HG03280 (cell line): ENCODE data around the gene TENM4.
"Not testable (repeated sequence)": the region's sequence is repeated elsewhere in the genome, so short reads cannot be mapped to it uniquely, and the experiment has no call there.

Experiments
- ATAC-seq: cut with Tn5 transposase; IDR thresholded peaks from one replicate; pipeline ENCODE4 v1.9.1; 2021; ENCODE audit warnings: mild to moderate bottlenecking, moderate library complexity; ENCODE audit not compliant: unreplicated experiment

Gene TENM4

DNA sequence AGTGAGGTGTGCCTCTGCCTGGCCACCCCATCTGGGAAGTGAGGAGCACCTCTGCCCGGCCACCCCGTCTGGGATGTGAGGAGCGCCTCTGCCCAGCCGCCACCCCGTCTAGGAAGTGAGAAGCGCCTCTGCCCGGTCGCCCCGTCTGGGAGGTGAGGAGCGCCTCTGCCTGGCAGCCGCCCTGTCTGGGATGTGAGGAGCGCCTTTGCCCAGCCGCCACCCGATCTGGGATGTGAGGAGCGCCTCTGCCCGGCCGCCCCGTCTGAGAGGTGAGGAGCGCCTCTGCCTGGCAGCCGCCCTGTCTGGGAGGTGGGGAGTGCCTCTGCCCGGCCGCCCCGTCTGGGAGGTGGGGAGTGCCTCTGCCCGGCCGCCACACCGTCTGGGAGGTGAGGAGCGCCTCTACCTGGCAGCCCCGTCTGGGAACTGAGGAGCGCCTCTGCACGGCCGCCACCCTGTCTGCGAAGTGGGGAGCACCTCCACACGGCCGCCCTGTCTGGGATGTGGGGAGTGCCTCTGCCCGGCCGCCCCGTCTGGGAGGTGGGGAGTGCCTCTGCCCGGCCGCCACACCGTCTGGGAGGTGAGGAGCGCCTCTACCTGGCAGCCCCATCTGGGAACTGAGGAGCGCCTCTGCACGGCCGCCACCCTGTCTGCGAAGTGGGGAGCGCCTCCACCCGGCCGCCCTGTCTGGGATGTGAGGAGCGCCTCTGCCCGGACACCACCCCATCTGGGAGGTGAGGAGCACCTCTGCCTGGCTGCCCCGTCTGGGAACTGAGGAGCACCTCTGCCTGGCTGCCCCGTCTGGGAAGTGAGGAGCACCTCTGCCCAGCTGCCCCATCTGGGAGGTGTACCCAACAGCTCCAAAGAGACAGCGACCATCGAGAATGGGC, 561.5 kb downstream of the TENM4 start:
- not testable (repeated sequence) for ATAC-seq

DNA sequence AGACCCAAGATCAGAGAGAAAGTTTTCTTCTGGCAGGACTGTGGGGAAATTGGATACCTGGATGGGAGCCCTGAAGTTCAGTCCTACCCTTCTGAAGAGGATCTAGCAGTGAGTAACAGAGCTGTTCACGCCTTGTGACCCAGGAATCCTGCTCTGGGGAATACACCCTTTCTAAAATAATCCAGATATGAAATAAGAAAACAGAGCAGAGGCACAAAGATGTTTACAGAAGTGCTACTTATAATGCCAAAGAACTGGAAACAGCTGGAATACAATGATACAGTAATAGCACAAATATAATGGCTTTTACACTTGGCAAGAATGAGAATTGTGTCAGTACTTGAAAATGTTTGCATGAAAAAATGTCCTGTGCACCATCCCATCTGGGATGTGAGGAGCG, 562.2 kb downstream of the TENM4 start:
- no peak for ATAC-seq

DNA sequence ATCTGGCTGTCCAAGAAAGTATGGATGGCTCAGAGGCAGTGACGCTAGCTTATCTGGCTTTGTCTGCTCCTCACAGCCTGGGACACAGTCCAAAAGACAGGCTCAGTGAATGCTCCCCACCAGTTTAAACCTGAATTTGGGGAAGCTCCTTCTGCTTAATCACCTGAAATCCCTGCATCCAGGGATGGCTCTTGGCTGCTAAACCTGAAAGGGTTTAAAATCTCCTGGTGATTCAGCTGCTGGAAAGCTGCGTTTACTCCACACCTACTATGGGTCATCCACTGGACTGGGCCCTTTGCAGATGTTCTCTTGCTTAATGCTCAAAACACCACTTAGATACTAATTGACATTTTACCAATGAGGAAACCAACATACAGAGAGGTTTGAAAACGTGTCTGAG, 564.2 kb downstream of the TENM4 start:
- no peak for ATAC-seq

DNA sequence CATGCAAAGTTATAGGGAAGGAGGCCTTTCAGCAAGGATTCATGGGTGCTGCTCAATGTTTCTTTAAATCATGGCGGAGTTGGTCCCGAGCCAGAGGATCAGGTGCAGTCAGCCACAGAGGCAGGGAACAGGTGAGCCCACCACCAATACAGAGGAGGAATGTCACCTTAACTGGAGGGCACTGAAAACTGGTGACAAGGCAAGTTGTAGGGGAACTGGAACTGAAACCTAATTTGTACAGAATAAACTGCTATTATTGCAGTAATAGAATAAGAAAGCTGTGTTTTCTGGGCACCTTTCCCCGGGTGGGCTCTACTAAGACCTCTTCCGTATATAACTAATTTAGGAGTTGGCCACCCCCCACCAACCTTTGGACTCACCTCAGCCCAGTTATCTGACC, 570.2 kb downstream of the TENM4 start:
- no peak for ATAC-seq

DNA sequence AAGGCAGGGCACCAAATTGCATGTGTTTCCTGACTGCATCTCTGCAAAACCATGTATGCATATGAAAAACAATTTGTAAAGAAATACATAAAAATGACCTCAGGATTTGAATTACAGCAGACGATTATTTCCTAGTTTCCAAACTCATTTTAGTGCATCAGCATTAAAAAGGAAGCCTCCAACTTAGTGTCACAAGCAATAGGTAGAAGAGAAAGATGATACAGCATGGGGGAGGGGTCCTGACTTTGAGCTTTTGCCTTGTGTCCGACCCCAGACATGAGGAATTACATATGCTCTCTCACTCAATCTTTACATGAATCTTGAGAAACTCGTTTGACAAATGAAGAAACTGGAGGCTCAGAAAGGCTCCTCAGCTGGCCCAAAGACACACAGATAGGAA, 571.5 kb downstream of the TENM4 start:
- ATAC-seq = no peak

DNA sequence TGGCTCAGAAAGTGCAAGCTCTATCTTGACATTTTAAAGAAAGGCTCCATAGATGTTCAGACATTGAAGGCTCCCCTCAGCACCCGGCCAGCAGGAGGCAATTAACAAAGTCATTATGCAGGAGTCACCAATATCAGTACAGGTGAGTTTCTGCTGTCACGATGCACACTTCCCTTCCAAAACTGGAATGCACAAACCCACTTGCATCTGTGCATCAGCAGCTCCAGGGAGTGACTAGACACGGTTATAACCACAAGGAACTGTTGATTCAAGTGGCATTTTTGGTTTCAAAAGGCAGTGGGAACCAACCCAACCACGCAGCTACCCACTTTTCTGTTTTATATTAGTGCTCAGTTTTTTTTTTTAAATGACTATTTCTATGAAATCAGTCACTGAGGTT, 572.3 kb downstream of the TENM4 start:
- ATAC-seq = no peak

DNA sequence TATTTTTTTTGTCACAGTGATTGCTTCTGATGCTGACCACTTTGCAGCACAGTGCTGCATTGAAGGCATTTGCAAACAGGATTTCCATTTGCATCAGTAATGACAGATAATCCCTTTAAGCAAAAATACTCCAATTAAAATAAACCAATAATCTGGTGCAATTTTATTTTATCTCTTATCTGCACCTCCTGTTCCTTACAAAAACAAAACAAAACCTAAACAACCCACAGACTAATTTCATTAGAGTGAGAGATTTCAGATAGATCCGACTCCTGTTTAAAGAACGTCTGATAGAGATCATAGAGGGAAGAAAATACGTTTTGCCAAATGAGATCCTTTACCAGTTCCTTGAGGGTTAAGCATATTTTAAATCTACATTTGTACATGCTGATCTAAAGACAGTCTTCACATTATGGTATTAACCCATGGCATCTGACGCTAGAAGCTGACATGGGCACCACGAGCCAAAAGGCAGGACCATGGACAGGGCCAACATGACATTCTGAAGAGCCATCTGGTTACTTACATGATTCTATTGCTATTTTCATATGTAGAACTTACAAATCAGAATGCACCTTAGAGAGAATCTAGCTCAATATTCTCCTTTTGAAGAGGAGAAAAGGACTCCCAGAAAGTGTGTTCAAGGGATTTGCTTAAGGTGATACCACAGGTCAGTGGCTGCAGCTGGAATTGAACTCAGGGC, 580.0 kb downstream of the TENM4 start:
- no peak for ATAC-seq

DNA sequence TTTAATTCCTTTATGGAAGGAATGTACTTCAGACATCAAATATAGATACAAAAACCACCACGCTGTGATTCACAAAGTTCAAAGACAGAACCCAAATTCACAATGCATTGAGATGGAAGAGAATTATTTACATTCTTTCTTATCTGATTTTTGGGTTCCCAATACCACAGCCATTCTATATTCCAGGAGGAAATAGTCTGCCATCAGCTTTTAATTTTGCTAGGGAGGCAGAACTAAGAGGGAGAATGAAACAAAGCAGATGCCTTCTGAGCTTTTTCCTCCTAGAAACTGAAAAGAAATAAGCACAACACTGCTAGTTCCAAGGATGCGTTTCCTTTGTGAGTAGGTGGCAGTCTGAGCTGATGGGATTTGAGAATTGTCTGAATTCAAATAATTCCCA, 583.1 kb downstream of the TENM4 start:
- ATAC-seq = no peak

DNA sequence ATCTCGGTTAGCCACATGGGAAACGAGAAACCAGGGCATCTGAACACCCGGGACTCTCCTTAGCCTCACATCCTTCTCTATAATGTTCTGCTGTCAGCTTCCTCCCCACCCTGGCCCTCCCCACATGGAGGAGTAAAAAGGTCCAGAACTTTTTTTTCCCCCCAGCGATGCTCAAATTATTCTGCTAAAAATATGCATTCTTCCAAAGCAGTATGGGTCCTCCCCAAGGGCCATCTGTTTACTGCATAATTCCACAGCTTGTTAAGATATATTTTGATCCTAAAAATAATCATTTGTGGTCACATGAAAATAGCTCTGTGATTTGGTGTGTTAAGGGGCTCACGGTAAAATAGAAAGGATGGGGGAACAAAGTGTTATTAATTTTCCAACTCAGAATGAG, 584.6 kb downstream of the TENM4 start:
- ATAC-seq = no peak

DNA sequence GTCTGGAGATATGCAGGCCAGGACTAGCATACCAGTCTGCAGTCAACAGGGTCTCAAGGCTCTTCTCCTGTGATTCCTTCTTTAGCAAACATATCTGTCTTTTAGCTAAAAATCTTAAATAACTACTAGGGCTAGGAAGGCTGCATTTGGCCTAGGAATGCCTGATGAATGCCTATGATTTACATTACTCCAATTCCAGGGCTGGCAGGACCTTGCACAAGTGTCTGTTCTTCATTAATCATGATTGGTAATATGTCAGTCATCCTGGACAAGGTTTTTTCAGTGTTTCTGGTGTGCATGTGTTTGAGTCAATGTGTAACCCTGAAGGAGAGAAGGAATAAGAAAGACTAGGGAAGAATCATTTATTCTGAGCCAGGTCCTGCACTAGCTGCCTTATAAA, 585.7 kb downstream of the TENM4 start:
- ATAC-seq = no peak

DNA sequence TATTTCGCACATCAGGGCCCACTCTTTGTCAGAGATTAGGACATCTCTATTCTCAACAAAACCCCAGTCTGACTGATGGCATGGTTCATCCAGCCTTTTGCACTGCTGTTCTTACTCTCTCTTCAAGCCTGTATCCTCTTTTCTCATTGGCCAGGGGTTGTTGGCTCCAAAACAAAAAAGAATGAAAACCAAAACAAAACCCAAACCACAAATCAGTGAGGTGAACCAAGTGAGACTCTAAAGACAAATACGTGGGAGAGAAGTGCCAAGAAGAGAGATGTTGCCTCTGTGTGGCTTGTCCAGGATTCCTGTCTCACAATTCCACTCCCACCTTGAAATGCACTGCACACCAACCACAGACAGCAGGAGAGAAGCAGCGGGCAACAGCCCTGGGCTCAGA, 587.3 kb downstream of the TENM4 start:
- ATAC-seq = no peak

DNA sequence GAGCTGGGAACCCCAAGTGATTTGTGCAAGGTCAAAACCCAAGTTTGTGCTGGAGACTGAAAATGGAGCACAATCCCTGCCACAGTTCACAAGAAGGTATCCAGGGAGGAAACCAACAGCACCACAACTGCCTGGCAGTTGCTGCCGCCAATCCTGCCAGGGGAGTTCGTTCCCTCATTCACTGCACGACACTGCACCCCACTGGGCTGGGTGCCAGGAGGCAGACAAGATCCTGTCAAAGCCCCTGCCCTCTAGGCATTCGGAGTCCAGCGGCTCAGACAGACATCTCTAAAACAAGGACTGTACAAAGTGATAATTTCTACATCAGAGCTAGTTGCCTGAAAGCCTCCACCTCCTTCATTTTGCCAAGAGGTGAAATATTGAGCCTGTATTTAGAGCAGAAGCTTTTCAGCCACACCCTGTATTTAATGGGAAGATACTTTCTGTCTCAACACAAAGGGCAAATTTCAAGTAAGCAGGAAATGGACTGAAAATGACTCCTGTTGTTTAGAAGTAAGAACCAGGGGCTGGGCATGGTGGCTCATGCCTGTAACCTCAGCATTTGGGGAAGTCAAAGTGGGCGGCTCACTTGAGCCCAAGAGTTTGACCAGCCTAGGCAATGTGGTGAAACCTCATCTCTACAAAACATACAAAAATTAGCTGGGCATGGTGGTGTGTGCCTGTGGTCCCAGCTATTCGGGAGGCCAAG, 588.8 kb downstream of the TENM4 start:
- no peak for ATAC-seq

DNA sequence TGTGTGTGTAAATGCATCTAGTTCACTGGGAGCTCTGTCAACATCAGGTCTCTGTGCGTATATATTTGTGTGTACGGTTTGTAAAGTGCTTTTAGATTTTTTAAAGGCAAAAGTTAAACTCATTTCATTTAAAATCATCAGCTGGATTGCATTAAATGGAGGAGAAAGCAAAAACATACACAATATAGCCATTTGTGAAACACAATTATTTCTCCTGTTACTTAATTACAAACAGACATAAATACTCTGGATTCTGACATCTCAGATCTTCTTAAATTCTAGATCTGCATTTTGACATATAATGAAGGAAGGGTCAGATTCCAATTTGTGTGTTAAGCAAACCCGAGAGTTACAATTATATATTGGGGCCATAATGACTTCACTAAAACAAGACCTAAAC, 590.8 kb downstream of the TENM4 start:
- no peak for ATAC-seq

DNA sequence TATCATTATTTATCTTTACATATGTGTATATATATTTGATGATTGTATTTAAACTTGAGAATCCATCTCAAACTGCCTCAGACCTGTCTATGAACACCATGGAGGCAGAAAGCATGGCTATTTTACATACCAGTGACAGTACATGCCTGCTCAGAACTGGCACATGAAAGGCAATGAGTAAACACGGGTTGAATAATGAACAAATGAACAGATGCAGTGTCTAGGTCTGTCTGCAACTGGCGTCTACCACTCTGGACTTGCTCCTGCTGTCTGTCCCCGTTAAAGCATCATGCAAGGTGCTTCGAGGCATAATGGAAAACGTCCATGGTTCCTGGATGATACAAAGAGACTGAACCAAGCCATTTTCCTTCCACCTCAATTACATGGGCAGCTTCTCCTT, 594.6 kb downstream of the TENM4 start:
- no peak for ATAC-seq

DNA sequence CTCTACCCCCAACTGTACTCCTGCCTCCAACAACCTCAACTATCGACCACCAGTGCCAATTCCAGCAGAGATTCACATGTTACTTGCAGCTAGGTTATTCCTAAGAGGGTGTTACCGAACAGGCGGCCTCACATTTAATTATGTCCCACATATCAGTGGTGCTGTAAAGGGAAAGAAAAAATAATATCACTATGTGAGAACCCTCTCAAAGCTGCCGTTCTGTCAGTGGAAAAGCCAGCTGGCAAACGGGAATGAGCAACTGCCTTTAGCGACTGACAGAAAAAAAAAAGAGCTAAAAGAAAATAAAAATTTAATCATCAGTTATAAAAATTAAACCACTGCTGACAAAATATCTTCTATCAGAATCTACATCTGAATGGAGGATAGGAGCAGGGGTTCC, 595.3 kb downstream of the TENM4 start:
- ATAC-seq = no peak

DNA sequence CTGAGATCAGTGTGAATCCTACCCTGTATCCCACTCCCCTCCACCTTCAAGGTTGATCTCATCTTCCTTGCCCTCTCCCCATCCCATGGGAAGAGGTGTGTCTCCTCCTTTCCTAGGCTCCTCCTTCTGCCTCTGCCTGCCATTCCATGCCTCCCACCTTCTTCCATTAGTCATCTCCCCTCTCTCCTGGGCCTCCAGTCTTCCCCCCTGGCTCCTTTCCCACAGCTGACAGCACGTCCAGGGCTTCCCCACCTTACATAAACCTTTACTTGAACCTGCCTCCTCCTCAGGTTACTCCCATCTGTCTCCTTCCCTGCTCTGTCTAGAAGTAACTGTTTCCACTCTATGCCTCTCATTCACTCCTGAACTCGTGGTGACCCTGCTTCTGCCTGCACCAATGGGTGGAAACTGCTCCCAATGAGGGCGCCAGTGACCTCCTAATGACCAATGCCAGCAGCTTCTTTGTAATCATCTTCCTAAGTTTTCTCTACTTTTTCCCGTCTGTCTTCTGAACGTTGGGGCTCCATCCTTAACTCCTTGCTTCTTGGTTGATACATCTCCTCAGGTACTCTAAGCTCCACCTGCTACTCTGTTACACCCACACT, 599.3 kb downstream of the TENM4 start:
- no peak for ATAC-seq

DNA sequence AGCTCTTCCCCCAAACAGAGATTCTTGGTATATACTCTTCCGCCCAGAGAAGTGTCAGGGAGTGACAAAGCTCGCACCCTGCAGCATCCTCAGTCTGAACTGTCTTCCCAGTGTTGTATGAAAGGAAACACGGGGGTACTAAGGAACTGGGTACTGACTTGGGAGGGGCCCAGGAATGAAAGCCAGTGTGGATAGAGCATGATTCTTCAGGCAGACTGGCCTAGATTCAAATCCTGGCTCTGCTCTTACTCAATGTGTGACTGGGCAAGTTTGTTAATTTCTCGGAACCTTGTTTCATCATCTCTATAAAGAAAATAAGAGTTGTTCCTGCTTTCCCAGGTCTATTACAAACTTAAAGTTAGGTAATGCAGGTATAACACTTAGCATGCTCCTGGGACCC, 600.2 kb downstream of the TENM4 start:
- ATAC-seq = no peak

DNA sequence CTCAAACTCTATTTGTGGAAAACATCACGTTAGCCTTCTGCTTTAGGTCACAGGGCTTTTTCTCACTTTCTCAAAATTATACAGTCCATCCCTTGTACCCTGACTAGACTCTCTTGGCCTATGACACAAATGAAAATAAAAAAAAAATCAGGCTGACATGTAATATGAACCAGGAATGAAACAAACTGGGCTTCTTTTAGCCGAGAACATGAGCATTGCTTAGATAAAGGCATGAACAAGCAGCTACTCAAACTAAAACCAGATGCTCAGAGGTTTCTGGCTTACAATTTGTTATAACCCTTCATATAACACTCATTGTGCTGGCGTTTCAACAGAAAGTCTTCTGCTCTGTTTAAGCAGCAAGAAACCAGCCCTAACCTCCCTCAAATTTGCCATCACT, 600.6 kb downstream of the TENM4 start:
- no peak for ATAC-seq

DNA sequence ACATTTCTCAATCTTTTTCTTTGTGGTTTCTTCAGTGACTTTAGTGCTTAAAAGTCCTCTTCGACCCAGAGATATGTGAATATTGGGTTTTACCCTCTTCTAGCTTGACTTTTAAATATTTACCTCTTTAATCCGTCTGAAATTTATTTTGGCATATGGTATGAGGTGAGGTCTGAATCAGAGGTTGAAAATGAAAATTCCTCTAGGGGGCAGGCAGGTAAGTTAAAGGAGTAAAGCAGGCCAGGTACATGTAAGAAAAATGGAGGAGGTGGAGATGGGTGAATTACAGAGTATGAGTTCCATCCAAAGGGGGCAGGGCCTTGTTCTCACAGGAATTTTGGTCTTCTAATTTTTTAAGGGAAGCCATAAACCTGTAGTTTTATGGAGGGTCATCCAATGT, 602.4 kb downstream of the TENM4 start:
- ATAC-seq = no peak

DNA sequence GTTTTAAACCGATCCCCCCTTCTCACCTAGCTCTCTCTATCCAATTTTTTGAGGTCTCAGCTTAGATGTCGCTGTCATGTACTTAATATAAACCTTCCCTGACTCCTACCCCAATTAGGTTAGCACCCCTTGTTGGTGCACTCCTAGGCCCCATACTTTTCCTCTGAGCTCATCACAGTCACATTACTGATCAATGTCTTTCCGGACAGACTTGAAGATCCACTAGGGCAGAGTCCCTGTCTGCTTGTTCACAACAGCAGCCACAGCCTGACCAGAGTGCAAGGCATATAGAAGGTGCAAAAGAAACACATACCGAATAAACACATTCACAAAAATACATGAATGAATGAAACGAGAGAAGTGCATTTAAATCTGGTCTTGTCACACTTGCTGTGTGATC, 605.2 kb downstream of the TENM4 start:
- ATAC-seq = no peak

DNA sequence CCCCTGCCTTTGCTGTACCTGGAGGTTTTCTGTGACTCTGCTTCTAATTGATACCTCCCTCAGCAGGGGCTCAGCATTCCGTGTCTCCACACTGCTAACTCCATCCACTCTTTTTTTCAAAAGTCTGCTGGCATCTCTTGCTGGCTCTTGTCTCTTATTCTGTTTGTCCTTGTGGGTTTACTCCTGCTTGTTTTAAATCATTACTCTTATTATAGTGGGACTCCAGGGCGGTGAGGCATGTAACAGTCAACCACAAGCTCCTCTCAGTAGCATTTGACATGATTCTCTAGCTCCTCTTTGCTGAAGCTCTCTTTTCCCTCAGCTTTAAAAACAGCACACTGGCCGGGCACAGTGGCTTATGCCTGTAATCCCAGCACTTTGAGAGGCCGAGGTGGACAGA, 605.9 kb downstream of the TENM4 start:
- ATAC-seq = no peak
